Tibial nerve (tissue), 4 donors: ENCODE results near the gene OXLD1. TPM values are rescaled to one million over a fixed set of nuclear protein-coding genes. Genes with fewer than 3 reads are reported as not detected.
A peak's percentile ranks its signal among the peaks of the same experiment; 100 is the strongest.

Experiments used
- DNase-seq, 2 donors: peaks; one replicate each; pipeline ENCODE4 v3.0.0-alpha.2; 2019; ENCODE audit warnings: low spot score in 2 of 2
- H3K27ac ChIP-seq, 4 donors: fragments of 200-600 bp; sonication (generic) in 3 of 4; one replicate each; pipeline ENCODE4 v1.5.1; 2017 to 2019; ENCODE audit warnings: mild to moderate bottlenecking in 1 of 4
- H3K27me3 ChIP-seq, 2 donors: fragments of 200-600 bp; sonication (generic) in 1 of 2; one replicate each; pipeline versions ENCODE4 v1.5.1 to v1.6.0; 2017 to 2019
- H3K36me3 ChIP-seq, 3 donors: fragments of 200-600 bp; sonication (generic); one replicate each; pipeline ENCODE4 v1.5.1; 2018 to 2019
- H3K4me1 ChIP-seq, 4 donors: fragments of 200-600 bp; sonication (generic) in 3 of 4; one replicate each; pipeline ENCODE4 v1.5.1; 2017 to 2019
- H3K4me3 ChIP-seq, 4 donors: fragments of 200-600 bp; sonication (generic) in 3 of 4; one replicate each; pipeline ENCODE4 v1.5.1; 2017 to 2019; ENCODE audit warnings: mild to moderate bottlenecking in 1 of 4, moderate library complexity in 1 of 4
- H3K9me3 ChIP-seq, 4 donors: fragments of 200-600 bp; sonication (generic) in 3 of 4; one replicate each; pipeline ENCODE4 v1.5.1; 2017 to 2019
- EP300 ChIP-seq, 2 donors: sonication (generic); formaldehyde crosslinking; IDR thresholded peaks; one replicate each; pipeline ENCODE4 v1.6.1; 2017; ENCODE audit warnings: antibody characterized with exemption in 2 of 2, mild to moderate bottlenecking in 1 of 2
- POLR2A ChIP-seq, 2 donors: fragments of 450-650 bp; IDR thresholded peaks; one replicate each; pipeline ENCODE4 v1.6.1; 2017; ENCODE audit warnings: antibody characterized with exemption in 2 of 2, mild to moderate bottlenecking in 2 of 2, moderate library complexity in 2 of 2
- WGBS, 2 donors: methylation state at CpG; one replicate each; pipeline ENCODE4 v1.1.5; 2018; 5-methylcytosine and 5-hydroxymethylcytosine counted together
- total RNA-seq, 4 donors: library from RNA; depleted of rRNA; stranded (reverse); fragments of >200 nt; gene quantifications; one replicate each; pipeline ENCODE4 v1.1.0, GENCODE V29; 2016
- TF ChIP-seq, protein P1 (sequence below), 5 experiments: fragments of 200-600 bp in 3 of 5; fragments of 450-650 bp in 2 of 5; sonication (generic) in 3 of 5; IDR thresholded peaks; one replicate each; pipeline ENCODE4 v1.5.1; 2016 to 2019; ENCODE audit warnings: antibody characterized with exemption in 5 of 5, mild to moderate bottlenecking in 3 of 5, moderate library complexity in 2 of 5

Gene OXLD1
- total RNA-seq, 4 donors from 2014 or later, result 31.4 to 38.1 (median 35.8) TPM

DNA sequence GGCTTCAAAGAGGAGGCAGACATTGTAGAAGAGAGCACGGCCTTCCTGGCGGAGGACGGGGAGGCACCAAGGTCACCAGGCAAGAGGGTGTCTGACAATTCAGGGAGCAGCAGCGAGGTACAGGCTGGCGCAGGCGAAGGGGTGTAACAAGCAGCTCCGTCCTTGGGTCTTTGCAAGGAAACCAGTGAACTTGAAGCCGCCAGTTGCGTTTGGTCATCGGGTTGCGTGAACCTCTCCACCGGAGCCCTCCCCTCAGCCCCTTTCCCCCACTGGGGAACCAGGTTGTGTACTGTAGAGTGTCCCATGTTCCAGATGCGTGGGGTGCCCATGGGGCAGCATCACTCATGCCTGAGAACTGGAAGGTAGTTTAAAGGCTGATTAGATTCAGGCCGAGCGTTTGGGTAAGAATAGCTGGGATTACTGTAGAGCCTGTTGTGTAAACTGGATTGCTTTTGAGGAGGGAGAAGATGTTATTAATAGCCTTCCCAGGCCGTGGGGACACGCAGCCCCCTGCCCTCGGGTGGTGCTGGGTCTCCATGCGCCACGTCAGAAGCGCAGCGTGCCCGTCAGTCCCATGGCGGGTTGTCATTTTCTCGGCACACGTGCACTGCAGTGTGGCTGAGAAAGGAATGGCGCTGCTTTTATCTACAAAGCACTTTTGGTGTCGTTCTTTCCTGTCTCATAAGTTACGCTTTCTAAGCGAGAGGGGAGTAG lies 39.3 kb upstream of the OXLD1 start:
- peaks cover 0 to 49% (median 4%) of the 10 kb centered on the region in 3 donors for H3K36me3 ChIP-seq
- WGBS, 2 donors, result 90 to 93% methylated on average over 30 of the region's 30 CpGs
- no peaks in the 10 kb centered on the region for H3K27me3 ChIP-seq
- TF ChIP-seq EP300 (IDR thresholded peaks at IDR 0.05) (no peak), POLR2A (IDR thresholded peaks at IDR 0.05) (no peak)
- TF ChIP-seq, protein P1, sequence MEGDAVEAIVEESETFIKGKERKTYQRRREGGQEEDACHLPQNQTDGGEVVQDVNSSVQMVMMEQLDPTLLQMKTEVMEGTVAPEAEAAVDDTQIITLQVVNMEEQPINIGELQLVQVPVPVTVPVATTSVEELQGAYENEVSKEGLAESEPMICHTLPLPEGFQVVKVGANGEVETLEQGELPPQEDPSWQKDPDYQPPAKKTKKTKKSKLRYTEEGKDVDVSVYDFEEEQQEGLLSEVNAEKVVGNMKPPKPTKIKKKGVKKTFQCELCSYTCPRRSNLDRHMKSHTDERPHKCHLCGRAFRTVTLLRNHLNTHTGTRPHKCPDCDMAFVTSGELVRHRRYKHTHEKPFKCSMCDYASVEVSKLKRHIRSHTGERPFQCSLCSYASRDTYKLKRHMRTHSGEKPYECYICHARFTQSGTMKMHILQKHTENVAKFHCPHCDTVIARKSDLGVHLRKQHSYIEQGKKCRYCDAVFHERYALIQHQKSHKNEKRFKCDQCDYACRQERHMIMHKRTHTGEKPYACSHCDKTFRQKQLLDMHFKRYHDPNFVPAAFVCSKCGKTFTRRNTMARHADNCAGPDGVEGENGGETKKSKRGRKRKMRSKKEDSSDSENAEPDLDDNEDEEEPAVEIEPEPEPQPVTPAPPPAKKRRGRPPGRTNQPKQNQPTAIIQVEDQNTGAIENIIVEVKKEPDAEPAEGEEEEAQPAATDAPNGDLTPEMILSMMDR (IDR thresholded peaks at IDR 0.05), result no peak
- H3K9me3 ChIP-seq, result no peaks in the 10 kb centered on the region
- H3K4me3 ChIP-seq, result no peak overlapping the region
- peaks cover 0 to 40% (median 29%) of the 10 kb centered on the region in 4 donors for H3K4me1 ChIP-seq
- DNase-seq, result no peak
- no peak overlapping the region for H3K27ac ChIP-seq

- peaks cover 0 to 36% (median 25%) of the 10 kb centered on the region in 4 donors for H3K4me1 ChIP-seq
- 27 to 39% methylated on average over 20 to 26 of the region's 27 CpGs for WGBS, 2 donors
- no peak for DNase-seq
- TF ChIP-seq, protein P1 (IDR thresholded peaks at IDR 0.05), result no peak
- TF ChIP-seq EP300 (IDR thresholded peaks at IDR 0.05) (no peak), POLR2A (IDR thresholded peaks at IDR 0.05) (no peak)
- H3K27me3 ChIP-seq, result no peaks in the 10 kb centered on the region
- peaks cover 0 to 65% (median 4%) of the 10 kb centered on the region in 3 donors for H3K36me3 ChIP-seq
- H3K4me3 ChIP-seq, result peak overlapping the region; percentile 71 to 99 (median 92)
- no peaks in the 10 kb centered on the region for H3K9me3 ChIP-seq
- H3K27ac ChIP-seq, result peak overlapping the region; percentile 85 to 96 (median 95)
Measured at GRCh38 chr17:81703747-81704654, 37.6 kb upstream of the OXLD1 start.

- DNase-seq, result peak; percentile 82 to 90
- Histone ChIP-seq H3K9me3 (no peaks in the 10 kb centered on the region), H3K27me3 (no peaks in the 10 kb centered on the region), H3K4me1 (peaks cover 0 to 36% (median 25%) of the 10 kb centered on the region in 4 donors), H3K4me3 (peak within 1 kb of the TSS; percentile 71 to 99 (median 92)), H3K27ac (peak within 1 kb of the TSS; percentile 85 to 96 (median 95)), H3K36me3 (peaks cover 0 to 69% (median 4%) of the 10 kb centered on the region in 3 donors)
- TF ChIP-seq EP300 (IDR thresholded peaks at IDR 0.05) (peak; percentile 97 to 99), POLR2A (IDR thresholded peaks at IDR 0.05) (peak; percentile 77 to 81)
- TF ChIP-seq, protein P1 (IDR thresholded peaks at IDR 0.05), result peak; percentile 10 to 74 (median 31)
- 1 to 3% methylated on average over 21 to 41 of the region's 102 CpGs for WGBS, 2 donors
Measured at GRCh38 chr17:81702934-81703746, 36.7 kb upstream of the OXLD1 start, which contains the start of gene MRPL12. Gene MRPL12 (plus strand): TSS chr17:81703367. CDS start chr17:81703502, 135 bp downstream.

DNA sequence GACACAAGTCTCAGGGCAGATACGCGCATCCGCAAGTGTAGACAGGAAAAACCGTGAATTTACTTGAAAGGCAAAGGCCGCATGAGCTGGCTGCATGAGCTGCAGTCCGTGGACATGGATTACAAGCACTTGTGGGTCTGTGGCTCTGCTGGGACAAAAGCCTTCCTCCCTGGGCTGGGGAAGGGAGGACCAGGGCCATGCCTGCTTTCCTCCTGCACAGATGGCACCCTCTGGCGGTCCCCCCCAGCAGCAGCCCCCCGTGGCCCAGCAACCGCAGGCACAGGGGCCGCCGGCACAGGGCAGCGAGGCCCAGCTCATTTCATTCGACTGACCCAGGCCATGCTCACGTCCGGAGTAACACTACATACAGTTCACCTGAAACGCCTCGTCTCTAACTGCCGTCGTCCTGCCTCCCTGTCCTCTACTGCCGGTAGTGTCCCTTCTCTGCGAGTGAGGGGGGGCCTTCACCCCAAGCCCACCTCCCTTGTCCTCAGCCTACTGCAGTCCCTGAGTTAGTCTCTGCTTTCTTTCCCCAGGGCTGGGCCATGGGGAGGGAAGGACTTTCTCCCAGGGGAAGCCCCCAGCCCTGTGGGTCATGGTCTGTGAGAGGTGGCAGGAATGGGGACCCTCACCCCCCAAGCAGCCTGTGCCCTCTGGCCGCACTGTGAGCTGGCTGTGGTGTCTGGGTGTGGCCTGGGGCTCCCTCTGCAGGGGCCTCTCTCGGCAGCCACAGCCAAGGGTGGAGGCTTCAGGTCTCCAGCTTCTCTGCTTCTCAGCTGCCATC lies 35.1 kb upstream of the OXLD1 start:
- H3K27ac ChIP-seq, result no peak overlapping the region
- H3K4me1 ChIP-seq, result peaks cover 0 to 36% (median 25%) of the 10 kb centered on the region in 4 donors
- no peaks in the 10 kb centered on the region for H3K27me3 ChIP-seq
- H3K9me3 ChIP-seq, result no peaks in the 10 kb centered on the region
- H3K4me3 ChIP-seq, result peak overlapping the region in 1 of 4 donors; percentile 71
- H3K36me3 ChIP-seq, result peaks cover 0 to 69% (median 9%) of the 10 kb centered on the region in 3 donors
- 74 to 77% methylated on average over 18 to 20 of the region's 23 CpGs for WGBS, 2 donors
- no peak for TF ChIP-seq POLR2A (IDR thresholded peaks at IDR 0.05)
- no peak for TF ChIP-seq EP300 (IDR thresholded peaks at IDR 0.05)
- TF ChIP-seq, protein P1 (IDR thresholded peaks at IDR 0.05), result no peak
- DNase-seq, result no peak
